Endothelial cell of umbilical vein (primary cell): ENCODE measurements around the gene ATAT1. TPM values are rescaled to one million over a fixed set of nuclear protein-coding genes. Genes with fewer than 3 reads are reported as not detected.

Experiments used
- BruUV-seq: library from RNA; stranded (reverse); fragments of 400-500 nt; replicated peaks from 2 replicates; lab custom pipeline; 2021; lab: Mats Ljungman, UMichigan
- CTCF ChIA-PET: fragments of 300-600, 350-600 bp; sonication (Branson Sonifier 250); formaldehyde crosslinking; loops from one replicate; lab custom pipeline; 2021; ENCODE audit warnings: antibody characterized with exemption, inconsistent platforms; lab: Charles Lee
- POLR2A ChIA-PET: fragments of 300-600, 350-600 bp; sonication (Branson Sonifier 250); formaldehyde crosslinking; loops from one replicate; lab custom pipeline; 2021; ENCODE audit warnings: antibody characterized with exemption, inconsistent platforms; lab: Charles Lee
- DNase-seq: peaks from one replicate; pipeline ENCODE4 v3.0.0-alpha.2; 2011; ENCODE audit warnings: low read depth, low spot score
- FAIRE-seq: peaks from 2 replicates; lab custom pipeline; 2011; peaks lifted over from hg19 to GRCh38; lab: Jason Lieb, UNC
- H2AFZ ChIP-seq: 2 replicates; pipeline ENCODE4 v1.6.0; 2012; ENCODE audit warnings: low read depth, low read length, control low read depth, inconsistent platforms
- H3K27ac ChIP-seq: 2 replicates; pipeline ENCODE4 v1.5.1; 2011; ENCODE audit warnings: low read depth, mild to moderate bottlenecking, control low read depth, low read length, moderate library complexity; ENCODE audit not compliant: insufficient read depth
- H3K27me3 ChIP-seq, 2 experiments: 2 replicates each; pipeline versions ENCODE4 v1.6.0 to v1.6.1; 2011; ENCODE audit warnings: low read length in 2 of 2, mixed read lengths in 1 of 2; ENCODE audit not compliant: control insufficient read depth in 2 of 2, insufficient read depth in 2 of 2
- H3K36me3 ChIP-seq, 2 experiments: 2 replicates in 1 of 2; 3 replicates in 1 of 2; pipeline ENCODE4 v1.5.1; 2011; ENCODE audit warnings: low read length in 2 of 2, mild to moderate bottlenecking in 1 of 2, moderate library complexity in 1 of 2; ENCODE audit not compliant: control insufficient read depth in 2 of 2, insufficient read depth in 2 of 2; ENCODE audit errors: extremely low read depth in 1 of 2
- H3K4me1 ChIP-seq: 3 replicates; pipeline ENCODE4 v1.5.1; 2011; ENCODE audit warnings: mild to moderate bottlenecking, low read length; ENCODE audit not compliant: control insufficient read depth, insufficient read depth; ENCODE audit errors: extremely low read depth
- H3K4me2 ChIP-seq: 2 replicates; pipeline ENCODE4 v1.6.1; 2011; ENCODE audit warnings: low read length, control low read depth, mixed read lengths; ENCODE audit not compliant: insufficient read depth
- H3K4me3 ChIP-seq, 3 experiments: fragments of 200-600 bp in 1 of 3; sonication (generic), shearing (Covaris generic) in 1 of 3; replicated peaks in 1 of 3; 2 replicates each; pipeline ENCODE4 v1.5.1; 2011 to 2016; ENCODE audit warnings: control low read depth in 3 of 3, low read length in 3 of 3, mild to moderate bottlenecking in 2 of 3, inconsistent platforms in 1 of 3, low read depth in 1 of 3, moderate library complexity in 1 of 3; ENCODE audit not compliant: insufficient read depth in 1 of 3
- H3K79me2 ChIP-seq: 2 replicates; pipeline ENCODE4 v1.6.0; 2012; ENCODE audit warnings: low read length, inconsistent platforms; ENCODE audit not compliant: control insufficient read depth, insufficient read depth
- H3K9ac ChIP-seq: replicated peaks from 2 replicates; pipeline ENCODE3; 2011; ENCODE audit warnings: low read length, control low read depth; ENCODE audit not compliant: insufficient read depth; ENCODE audit errors: extremely low read depth
- H3K9me1 ChIP-seq: replicated peaks from 3 replicates; pipeline ENCODE4 v1.6.0; 2011; ENCODE audit warnings: mild to moderate bottlenecking, low read length; ENCODE audit not compliant: control insufficient read depth, insufficient read depth; ENCODE audit errors: extremely low read depth
- H3K9me3 ChIP-seq: replicated peaks from 2 replicates; pipeline ENCODE4 v1.5.1; 2012; ENCODE audit warnings: low read length, inconsistent platforms; ENCODE audit not compliant: control insufficient read depth, insufficient read depth
- H4K20me1 ChIP-seq: replicated peaks from 2 replicates; pipeline ENCODE3; 2011; ENCODE audit warnings: mild to moderate bottlenecking, low read length; ENCODE audit not compliant: control insufficient read depth, insufficient read depth; ENCODE audit errors: extremely low read depth
- EZH2 ChIP-seq: IDR thresholded peaks from 2 replicates; pipeline ENCODE4 v1.6.1; 2012; ENCODE audit warnings: borderline replicate concordance, low read depth, mild to moderate bottlenecking, moderate library complexity, low read length, inconsistent platforms; ENCODE audit not compliant: severe bottlenecking
- FOS ChIP-seq: IDR thresholded peaks from 2 replicates; pipeline ENCODE4 v1.6.1; 2011; ENCODE audit warnings: mild to moderate bottlenecking, low read length, moderate library complexity, borderline replicate concordance; ENCODE audit not compliant: insufficient read depth
- GATA2 ChIP-seq: IDR thresholded peaks from 2 replicates; pipeline ENCODE4 v1.7.0; 2011; ENCODE audit warnings: low read depth, mild to moderate bottlenecking, moderate library complexity, mixed read lengths, low read length; ENCODE audit not compliant: insufficient read length, insufficient read depth
- JUN ChIP-seq: IDR thresholded peaks from 2 replicates; pipeline ENCODE4 v1.6.1; 2011; ENCODE audit warnings: borderline replicate concordance, low read depth; ENCODE audit not compliant: insufficient read length, insufficient read depth
- MYC ChIP-seq: IDR thresholded peaks from one replicate; pipeline ENCODE4 v1.6.1; 2011; ENCODE audit warnings: mild to moderate bottlenecking, low read depth, low read length
- POLR2A ChIP-seq: IDR thresholded peaks from 2 replicates; pipeline ENCODE4 v1.6.1; 2012; ENCODE audit warnings: low read depth, mild to moderate bottlenecking, control low read depth, low read length
- POLR2AphosphoS5 ChIP-seq: IDR thresholded peaks from 2 replicates; pipeline ENCODE4 v1.6.1; 2012; ENCODE audit warnings: low read depth, mild to moderate bottlenecking, control low read depth, low read length, moderate library complexity; ENCODE audit not compliant: insufficient read depth
- dilution Hi-C: fragments of 300-500 bp; cut with MboI; formaldehyde crosslinking; loops from one replicate; pipeline ENCODE4 v1.15.0; 2019; ENCODE audit warnings: low sequenced_read_pairs; ENCODE audit not compliant: extremely low pct_ligation_motif_present
- intact Hi-C: fragments of 100-400 bp; cut with micrococcal nuclease; formaldehyde crosslinking; loops from one replicate; pipeline ENCODE4 v1.10.0; 2022
- polyA plus RNA-seq, 4 experiments: library from polyadenylated mRNA; depleted of rRNA in 3 of 4; stranded (reverse) in 3 of 4; unstranded in 1 of 4; fragments of >200 nt; gene quantifications; 2 replicates each; pipeline versions ENCODE4 v1.2.1 to v1.2.3, GENCODE V29; 2011 to 2012; ENCODE audit warnings: missing spikeins in 1 of 4
- total RNA-seq: library from RNA; stranded (reverse); gene quantifications from 2 replicates; pipeline ENCODE4 v1.2.3, GENCODE V29; 2021
- TF ChIP-seq, protein P1 (sequence below): IDR thresholded peaks from 2 replicates; pipeline ENCODE4 v1.6.1; 2011; ENCODE audit not compliant: insufficient read depth, insufficient read length
- TF ChIP-seq, protein P2 (sequence below), 2 donors: IDR thresholded peaks; 1 replicate in 1 of 2; 2 replicates in 1 of 2; pipeline ENCODE4 v1.5.1; 2011; ENCODE audit warnings: low read length in 2 of 2, mild to moderate bottlenecking in 2 of 2, moderate library complexity in 2 of 2, control low read depth in 1 of 2, inconsistent platforms in 1 of 2, low read depth in 1 of 2; ENCODE audit not compliant: insufficient read depth in 1 of 2; ENCODE audit errors: extremely low read depth in 1 of 2

ATAT1 gene
- total and polyA plus RNA-seq, 2 donors (not counting 3 experiments of a cell fraction or from before 2014, with no cell fraction given): 17.4 to 18.4 TPM

DNA sequence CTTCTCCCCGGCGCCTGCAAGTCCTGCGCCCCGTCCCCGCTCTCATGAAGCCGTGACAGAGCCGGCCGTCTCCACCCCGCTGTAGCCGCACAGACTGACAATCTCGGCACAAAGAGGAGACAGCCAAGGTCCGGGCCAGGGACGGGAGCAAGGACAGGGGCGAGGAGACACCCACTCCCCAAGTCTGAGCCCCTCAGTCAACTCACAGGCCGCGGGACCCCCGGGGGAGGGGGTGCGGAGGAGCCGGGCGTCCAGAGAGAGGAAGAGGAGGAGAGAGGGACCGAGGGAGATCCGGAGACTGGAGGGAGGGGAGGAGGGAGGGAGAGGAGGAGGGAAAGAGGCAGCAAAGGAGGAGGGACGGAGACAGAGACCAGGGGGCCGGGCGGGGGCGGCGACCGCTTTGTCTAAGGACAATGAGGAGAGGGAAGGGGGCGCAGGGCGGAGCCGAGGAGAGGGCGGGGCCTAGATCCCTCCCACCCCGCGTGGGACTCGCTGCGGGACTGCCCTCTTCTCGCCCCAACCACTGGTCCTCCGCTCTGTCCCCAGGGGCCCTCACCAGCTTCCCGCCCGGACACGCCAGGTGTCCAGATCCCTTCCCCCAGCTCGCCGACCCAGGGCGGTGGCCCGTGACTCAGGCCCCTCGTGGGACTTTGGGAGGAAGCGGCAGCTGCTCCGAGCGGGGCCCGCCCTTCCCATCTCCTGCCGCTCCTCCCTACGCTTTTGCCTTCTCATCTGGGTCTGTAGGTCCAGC lies 60.4 kb downstream of the ATAT1 start:
- ChIA-PET CTCF (interaction anchor here (1.0 to 2.5 kb wide), 9 partner anchors 8 to 135 kb away, joined by 3 to 32 read pairs (median 7); partner anchors contain the start of genes DHX16 and MDC1), POLR2A (interaction anchor here (1.7 to 1.8 kb wide), 2 partner anchors 8 to 30 kb away, joined by 7 to 9 read pairs; partner anchors contain the start of gene MDC1)
- no peaks in the 10 kb centered on the region for H4K20me1 ChIP-seq
- DNase-seq: peak; percentile 93
- H2AFZ ChIP-seq: peak overlapping the region; percentile 21
- H3K9ac ChIP-seq: peak overlapping the region; percentile 95
- H3K9me1 ChIP-seq: no peaks in the 10 kb centered on the region
- H3K4me1 ChIP-seq: peaks cover 33% of the 10 kb centered on the region
- H3K27me3 ChIP-seq: no peaks in the 10 kb centered on the region
- no peaks in the 10 kb centered on the region for H3K36me3 ChIP-seq
- peak overlapping the region; percentile 93 for H3K27ac ChIP-seq
- H3K4me2 ChIP-seq: peak overlapping the region; percentile 73
- dilution Hi-C loops: no loop called here
- H3K79me2 ChIP-seq: peaks cover 66% of the 10 kb centered on the region
- H3K9me3 ChIP-seq: no peaks in the 10 kb centered on the region
- peak overlapping the region; percentile 76 to 92 (median 81) for H3K4me3 ChIP-seq
- peak; percentile 99 for FAIRE-seq
- intact Hi-C loops: loop anchor here (1.0 kb wide), 3 partner anchors 8 to 130 kb away; partner anchors contain the start of genes MDC1 and PRR3
- no TSS peak for BruUV-seq
- TF ChIP-seq EZH2 (no peak), JUN (peak; percentile 30), MYC (peak; percentile 79), FOS (peak; percentile 77), POLR2A (peak; percentile 96), POLR2AphosphoS5 (peak; percentile 99), GATA2 (no peak)
- TF ChIP-seq, protein P1, sequence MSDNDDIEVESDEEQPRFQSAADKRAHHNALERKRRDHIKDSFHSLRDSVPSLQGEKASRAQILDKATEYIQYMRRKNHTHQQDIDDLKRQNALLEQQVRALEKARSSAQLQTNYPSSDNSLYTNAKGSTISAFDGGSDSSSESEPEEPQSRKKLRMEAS: peak; percentile 44
- TF ChIP-seq, protein P2, sequence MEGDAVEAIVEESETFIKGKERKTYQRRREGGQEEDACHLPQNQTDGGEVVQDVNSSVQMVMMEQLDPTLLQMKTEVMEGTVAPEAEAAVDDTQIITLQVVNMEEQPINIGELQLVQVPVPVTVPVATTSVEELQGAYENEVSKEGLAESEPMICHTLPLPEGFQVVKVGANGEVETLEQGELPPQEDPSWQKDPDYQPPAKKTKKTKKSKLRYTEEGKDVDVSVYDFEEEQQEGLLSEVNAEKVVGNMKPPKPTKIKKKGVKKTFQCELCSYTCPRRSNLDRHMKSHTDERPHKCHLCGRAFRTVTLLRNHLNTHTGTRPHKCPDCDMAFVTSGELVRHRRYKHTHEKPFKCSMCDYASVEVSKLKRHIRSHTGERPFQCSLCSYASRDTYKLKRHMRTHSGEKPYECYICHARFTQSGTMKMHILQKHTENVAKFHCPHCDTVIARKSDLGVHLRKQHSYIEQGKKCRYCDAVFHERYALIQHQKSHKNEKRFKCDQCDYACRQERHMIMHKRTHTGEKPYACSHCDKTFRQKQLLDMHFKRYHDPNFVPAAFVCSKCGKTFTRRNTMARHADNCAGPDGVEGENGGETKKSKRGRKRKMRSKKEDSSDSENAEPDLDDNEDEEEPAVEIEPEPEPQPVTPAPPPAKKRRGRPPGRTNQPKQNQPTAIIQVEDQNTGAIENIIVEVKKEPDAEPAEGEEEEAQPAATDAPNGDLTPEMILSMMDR (IDR thresholded peaks at IDR 0.05; ENCODE audit: extremely low read depth in 1 of 2, insufficient read depth in 1 of 2, low read depth in 1 of 2, low read length in 2 of 2): no peak
